MCF 10A (cell line): Measurements from ENCODE around the gene CREG1. TPM values are rescaled to one million over a fixed set of nuclear protein-coding genes. Genes with fewer than 3 reads are reported as not detected.

ENCODE experiments used
- BruUV-seq: library from RNA; stranded (reverse); fragments of 400-500 nt; replicated peaks from 2 replicates; lab custom pipeline; 2021; lab: Mats Ljungman, UMichigan
- CTCF ChIA-PET: fragments of 300-600 bp; sonication (Branson Sonifier 250); formaldehyde crosslinking; extraction: SDS; loops from one replicate; lab custom pipeline; 2021; ENCODE audit warnings: antibody characterized with exemption, inconsistent platforms; lab: Yijun Ruan, JAX
- POLR2A ChIA-PET: fragments of 300-600, 350-650 bp; sonication (Branson Sonifier 250); formaldehyde crosslinking; extraction: SDS; loops from one replicate; lab custom pipeline; 2020; ENCODE audit warnings: antibody characterized with exemption, inconsistent platforms; lab: Yijun Ruan, JAX
- DNase-seq: peaks from one replicate; pipeline ENCODE4 v3.0.0-alpha.2; 2018; ENCODE audit not compliant: unreplicated experiment
- H3K27ac Mint-ChIP-seq: one replicate; pipeline ENCODE4 v1.8.0; 2022; ENCODE audit warnings: mild to moderate bottlenecking, low read depth, mixed read lengths; ENCODE audit not compliant: unreplicated experiment
- H3K27me3 Mint-ChIP-seq: one replicate; pipeline ENCODE4 v1.8.0; 2022; ENCODE audit warnings: mixed read lengths; ENCODE audit not compliant: insufficient read depth, unreplicated experiment
- H3K36me3 Mint-ChIP-seq: one replicate; pipeline ENCODE4 v1.8.0; 2022; ENCODE audit warnings: mild to moderate bottlenecking, moderate library complexity, mixed read lengths; ENCODE audit not compliant: insufficient read depth, unreplicated experiment
- H3K4me1 Mint-ChIP-seq: one replicate; pipeline ENCODE4 v1.8.0; 2022; ENCODE audit warnings: mixed read lengths; ENCODE audit not compliant: insufficient read depth, unreplicated experiment
- H3K4me3 Mint-ChIP-seq: one replicate; pipeline ENCODE4 v1.8.0; 2022; ENCODE audit warnings: mild to moderate bottlenecking, moderate library complexity, mixed read lengths; ENCODE audit not compliant: unreplicated experiment
- H3K9me3 Mint-ChIP-seq: one replicate; pipeline ENCODE4 v1.8.0; 2022; ENCODE audit warnings: mixed read lengths; ENCODE audit not compliant: unreplicated experiment
- intact Hi-C: fragments of 100-400 bp; cut with micrococcal nuclease; formaldehyde crosslinking; loops from 2 replicates; pipeline ENCODE4 v1.14.1; 2022
- total RNA-seq: library from RNA; stranded (reverse); gene quantifications from 2 replicates; pipeline ENCODE4 v1.2.3, GENCODE V29; 2022
- TF ChIP-seq, protein P1 (sequence below): fragments of 200-600 bp; IDR thresholded peaks from one replicate; pipeline ENCODE4 v1.8.0; 2022; ENCODE audit warnings: antibody characterized with exemption, mild to moderate bottlenecking; ENCODE audit not compliant: unreplicated experiment

Gene CREG1
- total RNA-seq, 1 experiment from 2014 or later = 154 TPM

DNA sequence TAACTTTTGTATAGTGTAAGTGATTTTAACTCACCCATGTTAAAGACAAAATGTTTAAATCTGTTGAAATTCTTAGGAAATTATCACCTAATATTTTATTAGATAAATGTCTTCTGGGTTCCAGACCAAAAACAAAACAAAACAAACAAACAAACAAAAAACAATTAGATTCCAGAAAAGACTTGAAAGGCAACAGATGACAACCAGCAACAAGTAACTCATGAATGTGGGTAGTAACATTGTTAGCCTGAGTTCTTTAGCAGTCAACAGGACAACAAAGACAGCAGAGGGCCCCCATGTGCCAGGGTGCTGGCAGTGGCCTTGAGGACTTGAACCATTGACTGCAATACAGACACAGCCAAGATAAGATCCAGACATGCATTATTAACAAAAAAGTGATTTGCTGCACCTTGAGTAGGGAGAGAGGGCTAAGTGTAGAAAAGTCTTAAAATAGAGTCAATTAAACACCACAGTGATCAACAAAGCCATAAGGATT lies 32.8 kb downstream of the CREG1 start:
- no peaks in the 10 kb centered on the region for H3K27me3 Mint-ChIP-seq
- ChIA-PET CTCF (interaction anchor here (0.9 to 1.3 kb wide), 4 partner anchors 9 to 615 kb away, joined by 3 to 7 read pairs (median 4); no protein-coding TSS in a partner anchor), POLR2A (no interaction called here)
- intact Hi-C loops = no loop called here
- H3K27ac Mint-ChIP-seq = no peak overlapping the region
- DNase-seq = no peak
- BruUV-seq = no TSS peak
- H3K4me3 Mint-ChIP-seq = no peak overlapping the region
- H3K36me3 Mint-ChIP-seq = no peaks in the 10 kb centered on the region
- H3K9me3 Mint-ChIP-seq = no peaks in the 10 kb centered on the region
- TF ChIP-seq, protein P1, sequence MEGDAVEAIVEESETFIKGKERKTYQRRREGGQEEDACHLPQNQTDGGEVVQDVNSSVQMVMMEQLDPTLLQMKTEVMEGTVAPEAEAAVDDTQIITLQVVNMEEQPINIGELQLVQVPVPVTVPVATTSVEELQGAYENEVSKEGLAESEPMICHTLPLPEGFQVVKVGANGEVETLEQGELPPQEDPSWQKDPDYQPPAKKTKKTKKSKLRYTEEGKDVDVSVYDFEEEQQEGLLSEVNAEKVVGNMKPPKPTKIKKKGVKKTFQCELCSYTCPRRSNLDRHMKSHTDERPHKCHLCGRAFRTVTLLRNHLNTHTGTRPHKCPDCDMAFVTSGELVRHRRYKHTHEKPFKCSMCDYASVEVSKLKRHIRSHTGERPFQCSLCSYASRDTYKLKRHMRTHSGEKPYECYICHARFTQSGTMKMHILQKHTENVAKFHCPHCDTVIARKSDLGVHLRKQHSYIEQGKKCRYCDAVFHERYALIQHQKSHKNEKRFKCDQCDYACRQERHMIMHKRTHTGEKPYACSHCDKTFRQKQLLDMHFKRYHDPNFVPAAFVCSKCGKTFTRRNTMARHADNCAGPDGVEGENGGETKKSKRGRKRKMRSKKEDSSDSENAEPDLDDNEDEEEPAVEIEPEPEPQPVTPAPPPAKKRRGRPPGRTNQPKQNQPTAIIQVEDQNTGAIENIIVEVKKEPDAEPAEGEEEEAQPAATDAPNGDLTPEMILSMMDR = no peak
- H3K4me1 Mint-ChIP-seq = no peaks in the 10 kb centered on the region

DNA sequence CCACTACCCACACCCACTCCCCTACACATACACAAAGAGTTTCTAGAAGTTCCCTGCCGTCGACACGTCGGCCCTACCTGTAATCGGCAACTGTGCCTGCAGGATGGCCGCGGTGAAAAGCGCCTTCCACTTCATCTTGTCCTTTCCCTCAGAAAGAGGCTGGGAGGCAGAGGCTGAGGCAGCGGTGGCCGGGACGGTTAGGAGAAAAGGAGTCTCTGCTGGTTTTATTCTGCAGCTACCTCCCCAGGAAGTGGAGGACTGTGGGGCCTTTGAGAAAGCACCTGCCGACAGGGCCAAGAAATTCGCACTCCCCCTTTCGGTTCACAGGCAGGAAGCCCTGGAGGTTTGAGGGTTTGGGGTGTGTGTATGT lies 35.2 kb downstream of the CREG1 start, which contains the start of gene CD247:
CD247 (minus strand) TSS at position 199 of the 370 bp plus-strand sequence; CDS start at position 135, 64 bp downstream.
- intact Hi-C loops = no loop called here
- TF ChIP-seq, protein P1 = no peak
- BruUV-seq = no TSS peak
- ChIA-PET POLR2A (interaction anchor here (0.7 kb wide), 1 partner anchor 8 kb away, joined by 3 read pairs; no protein-coding TSS in a partner anchor), CTCF (interaction anchor here (1.0 to 2.9 kb wide), 4 partner anchors 16 to 249 kb away, joined by 3 to 18 read pairs (median 4); no protein-coding TSS in a partner anchor)
- no peaks in the 10 kb centered on the region for H3K9me3 Mint-ChIP-seq
- H3K27ac Mint-ChIP-seq = no peak within 1 kb of the TSS
- no peak for DNase-seq
- no peaks in the 10 kb centered on the region for H3K27me3 Mint-ChIP-seq
- H3K36me3 Mint-ChIP-seq = no peaks in the 10 kb centered on the region
- H3K4me1 Mint-ChIP-seq = no peaks in the 10 kb centered on the region
- no peak within 1 kb of the TSS for H3K4me3 Mint-ChIP-seq

DNA sequence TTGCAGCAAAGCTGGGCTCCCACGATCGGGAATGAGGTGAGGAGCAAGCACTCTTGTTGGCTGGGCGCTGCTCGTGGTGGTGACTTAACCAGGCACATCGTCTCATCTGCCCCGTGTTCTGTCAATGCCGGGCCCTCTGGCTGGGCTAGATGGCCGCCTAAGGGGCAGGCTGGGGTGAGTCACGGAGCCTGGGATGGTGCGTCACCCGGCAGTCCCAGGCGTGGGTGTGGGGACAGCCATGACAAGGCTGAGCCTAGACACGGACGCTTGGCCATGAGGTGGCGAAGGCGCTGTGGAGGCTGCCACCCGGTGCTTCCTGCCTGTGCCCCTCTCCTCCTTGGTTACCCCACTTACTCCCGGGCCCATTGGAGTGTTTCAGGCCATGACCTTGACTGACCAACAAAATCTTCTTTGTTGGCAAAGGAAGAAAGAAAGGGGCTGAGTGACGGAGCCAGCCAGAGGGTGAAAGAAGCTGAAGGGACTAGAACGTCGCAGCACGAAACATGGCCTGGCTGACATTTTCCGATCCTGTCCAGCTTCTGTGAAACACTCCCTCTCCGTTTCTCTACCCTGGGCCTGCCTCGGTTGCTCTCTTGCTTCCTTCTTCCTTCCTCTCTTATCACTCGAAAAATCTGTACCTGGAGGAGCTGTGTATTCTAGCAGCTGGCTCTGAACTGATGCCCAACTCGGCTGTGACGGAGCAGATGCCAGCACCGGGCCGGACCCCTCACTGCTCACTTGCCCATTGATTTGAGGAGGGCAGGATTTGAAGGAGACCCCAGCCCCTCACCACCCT lies 35.8 kb downstream of the CREG1 start:
- no peaks in the 10 kb centered on the region for H3K27me3 Mint-ChIP-seq
- BruUV-seq = no TSS peak
- CTCF ChIA-PET = interaction anchor here (1.0 to 2.9 kb wide), 6 partner anchors 15 to 459 kb away, joined by 3 to 18 read pairs (median 6); no protein-coding TSS in a partner anchor
- DNase-seq = peak; percentile 88
- POLR2A ChIA-PET = no interaction called here
- no peaks in the 10 kb centered on the region for H3K36me3 Mint-ChIP-seq
- H3K4me3 Mint-ChIP-seq = no peak overlapping the region
- intact Hi-C loops = loop anchor here (1.0 kb wide), 1 partner anchor 17 kb away; no protein-coding TSS in a partner anchor
- no peaks in the 10 kb centered on the region for H3K4me1 Mint-ChIP-seq
- no peak overlapping the region for H3K27ac Mint-ChIP-seq
- H3K9me3 Mint-ChIP-seq = no peaks in the 10 kb centered on the region
- TF ChIP-seq, protein P1 = no peak
